NT2/D1 (cell line): ENCODE results near the gene LRCH3.

Experiments used
- DNase-seq: peaks from one replicate; pipeline ENCODE4 v3.0.0-alpha.2; 2011; ENCODE audit warnings: low read depth, low spot score
- H3K27me3 ChIP-seq: 2 replicates; pipeline ENCODE4 v1.6.0; 2011; ENCODE audit warnings: mild to moderate bottlenecking; ENCODE audit not compliant: insufficient read length, insufficient read depth
- H3K36me3 ChIP-seq: 2 replicates; pipeline ENCODE4 v1.6.1; 2011; ENCODE audit warnings: mild to moderate bottlenecking, low read length, mixed read lengths; ENCODE audit not compliant: insufficient read depth, insufficient read length
- H3K4me1 ChIP-seq: 2 replicates; pipeline ENCODE4 v1.5.1; 2011; ENCODE audit not compliant: insufficient read depth, insufficient read length
- H3K4me3 ChIP-seq: 2 replicates; pipeline ENCODE4 v1.5.1; 2011; ENCODE audit warnings: low read depth; ENCODE audit not compliant: insufficient read length
- H3K9ac ChIP-seq: 2 replicates; pipeline ENCODE4 v1.6.0; 2011; ENCODE audit warnings: low read depth; ENCODE audit not compliant: insufficient read length
- H3K9me3 ChIP-seq: 2 replicates; pipeline ENCODE4 v1.5.1; 2011; ENCODE audit warnings: mild to moderate bottlenecking, low read length; ENCODE audit not compliant: insufficient read depth
- SUZ12 ChIP-seq: IDR thresholded peaks from 2 replicates; pipeline ENCODE4 v1.6.1; 2011; ENCODE audit not compliant: insufficient read length, insufficient read depth; ENCODE audit errors: extremely low read depth
- YY1 ChIP-seq: IDR thresholded peaks from 2 replicates; pipeline ENCODE4 v1.6.1; 2011; ENCODE audit not compliant: insufficient read length, insufficient read depth
- ZNF274 ChIP-seq: IDR thresholded peaks from 2 replicates; pipeline ENCODE4 v1.6.1; 2011; ENCODE audit warnings: mild to moderate bottlenecking, low read depth, low read length

Gene LRCH3

GRCh38 chr3:197791113-197791891 is at the start of gene LRCH3:
Gene LRCH3, plus strand, starts transcription at chr3:197791254. Its CDS starts 25 bp downstream, at chr3:197791279.
- H3K4me1 ChIP-seq, result no peaks in the 10 kb centered on the region
- H3K9ac ChIP-seq, result peak within 1 kb of the TSS; percentile 99
- no peaks in the 10 kb centered on the region for H3K36me3 ChIP-seq
- H3K4me3 ChIP-seq, result peak within 1 kb of the TSS; percentile 97
- no peak for TF ChIP-seq SUZ12
- peak; percentile 68 for TF ChIP-seq YY1
- DNase-seq, result peak; percentile 74
- H3K9me3 ChIP-seq, result no peaks in the 10 kb centered on the region
- H3K27me3 ChIP-seq, result peaks cover 15% of the 10 kb centered on the region

GRCh38 chr3:197742787-197743186 is 48.3 kb upstream of the LRCH3 start:
- Histone ChIP-seq H3K9ac (no peak overlapping the region), H3K36me3 (no peaks in the 10 kb centered on the region), H3K27me3 (no peaks in the 10 kb centered on the region), H3K9me3 (no peaks in the 10 kb centered on the region), H3K4me1 (peaks cover 2% of the 10 kb centered on the region), H3K4me3 (no peak overlapping the region)
- TF ChIP-seq SUZ12 (no peak), ZNF274 (no peak), YY1 (no peak)
- no peak for DNase-seq

GRCh38 chr3:197746209-197746608 is 44.8 kb upstream of the LRCH3 start:
- no peak for TF ChIP-seq SUZ12
- no peak for TF ChIP-seq ZNF274
- TF ChIP-seq YY1, result no peak
- no peak overlapping the region for H3K9ac ChIP-seq

GRCh38 chr3:197746801-197747237 is 44.2 kb upstream of the LRCH3 start:
- no peak overlapping the region for H3K9ac ChIP-seq
- no peak overlapping the region for H3K4me3 ChIP-seq
- no peak for DNase-seq
- TF ChIP-seq ZNF274 (no peak), YY1 (no peak), SUZ12 (no peak)
- no peaks in the 10 kb centered on the region for H3K9me3 ChIP-seq
- no peaks in the 10 kb centered on the region for H3K4me1 ChIP-seq
- H3K27me3 ChIP-seq, result peaks cover 38% of the 10 kb centered on the region
- no peaks in the 10 kb centered on the region for H3K36me3 ChIP-seq

More at GRCh38 chr3:197746209-197746608, 44.8 kb upstream of the LRCH3 start:
- peaks cover 32% of the 10 kb centered on the region for H3K27me3 ChIP-seq
- no peak for DNase-seq
- no peaks in the 10 kb centered on the region for H3K4me1 ChIP-seq
- no peaks in the 10 kb centered on the region for H3K9me3 ChIP-seq
- no peaks in the 10 kb centered on the region for H3K36me3 ChIP-seq
- H3K4me3 ChIP-seq, result no peak overlapping the region

GRCh38 chr3:197748597-197749314 is 42.3 kb upstream of the LRCH3 start:
- peaks cover 52% of the 10 kb centered on the region for H3K27me3 ChIP-seq
- no peaks in the 10 kb centered on the region for H3K36me3 ChIP-seq
- peak overlapping the region; percentile 74 for H3K9ac ChIP-seq
- TF ChIP-seq YY1, result no peak
- peak overlapping the region; percentile 71 for H3K4me3 ChIP-seq
- H3K9me3 ChIP-seq, result no peaks in the 10 kb centered on the region
- no peak for DNase-seq
- H3K4me1 ChIP-seq, result no peaks in the 10 kb centered on the region

- Histone ChIP-seq H3K4me3 (peak overlapping the region; percentile 71), H3K4me1 (no peaks in the 10 kb centered on the region), H3K36me3 (no peaks in the 10 kb centered on the region), H3K9ac (peak overlapping the region; percentile 74), H3K9me3 (no peaks in the 10 kb centered on the region), H3K27me3 (peaks cover 52% of the 10 kb centered on the region)
- no peak for TF ChIP-seq YY1
- no peak for TF ChIP-seq SUZ12
- no peak for TF ChIP-seq ZNF274
- no peak for DNase-seq
These were observed 41.8 kb upstream of the LRCH3 start for GRCh38 chr3:197749315-197749600.

GRCh38 chr3:197749601-197750395 is 41.3 kb upstream of the LRCH3 start, which contains the start of gene FYTTD1:
Gene FYTTD1, plus strand, starts transcription at chr3:197749883. Its CDS starts 89 bp downstream, at chr3:197749972.
- no peak for DNase-seq
- Histone ChIP-seq H3K4me1 (no peaks in the 10 kb centered on the region), H3K9me3 (no peaks in the 10 kb centered on the region), H3K36me3 (no peaks in the 10 kb centered on the region), H3K27me3 (peaks cover 52% of the 10 kb centered on the region), H3K4me3 (peak within 1 kb of the TSS; percentile 71), H3K9ac (peak within 1 kb of the TSS; percentile 74)
- TF ChIP-seq SUZ12, result no peak
- no peak for TF ChIP-seq ZNF274
- TF ChIP-seq YY1, result no peak
